HG03442 (cell line): ENCODE data around the gene HSPBP1.

Experiments used
- ATAC-seq: cut with Tn5 transposase; IDR thresholded peaks from one replicate; pipeline ENCODE4 v1.9.1; 2021; ENCODE audit warnings: mild to moderate bottlenecking, moderate library complexity; ENCODE audit not compliant: unreplicated experiment

The HSPBP1 gene

DNA sequence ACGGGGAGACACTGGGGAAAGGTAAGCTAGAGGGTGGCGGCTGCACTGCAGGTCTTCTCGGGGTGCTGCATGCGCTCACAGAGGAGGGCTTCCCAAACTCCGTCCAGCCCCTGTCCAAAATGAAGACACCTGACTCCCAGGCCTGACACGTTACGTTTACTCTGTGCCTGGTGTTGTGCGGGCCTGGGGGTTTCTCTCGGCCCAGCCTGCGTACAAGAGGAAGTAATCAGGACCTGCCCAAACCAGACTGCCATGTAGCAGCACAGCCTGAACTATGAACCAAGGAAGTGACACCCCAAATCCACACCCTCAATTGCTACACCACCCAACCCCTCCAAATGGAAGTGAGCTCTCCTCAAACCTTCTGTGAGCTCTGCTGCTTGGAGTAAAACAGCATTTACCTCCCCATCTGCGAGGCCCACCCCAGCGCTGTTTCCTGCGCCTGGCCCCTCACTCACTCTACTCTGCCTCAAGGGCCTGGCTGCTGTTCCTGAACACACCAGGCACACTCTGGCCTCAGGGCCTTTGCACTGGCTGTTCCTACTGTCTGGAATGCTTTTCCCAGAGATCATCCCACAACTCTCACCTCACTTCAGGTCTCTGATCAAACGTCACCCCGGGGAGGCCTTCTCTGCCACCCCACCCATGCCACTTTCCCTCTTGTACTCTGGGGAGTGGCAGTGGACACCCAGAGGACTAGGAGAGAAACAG, 3.0 kb downstream of the HSPBP1 start:
- ATAC-seq, result no peak

DNA sequence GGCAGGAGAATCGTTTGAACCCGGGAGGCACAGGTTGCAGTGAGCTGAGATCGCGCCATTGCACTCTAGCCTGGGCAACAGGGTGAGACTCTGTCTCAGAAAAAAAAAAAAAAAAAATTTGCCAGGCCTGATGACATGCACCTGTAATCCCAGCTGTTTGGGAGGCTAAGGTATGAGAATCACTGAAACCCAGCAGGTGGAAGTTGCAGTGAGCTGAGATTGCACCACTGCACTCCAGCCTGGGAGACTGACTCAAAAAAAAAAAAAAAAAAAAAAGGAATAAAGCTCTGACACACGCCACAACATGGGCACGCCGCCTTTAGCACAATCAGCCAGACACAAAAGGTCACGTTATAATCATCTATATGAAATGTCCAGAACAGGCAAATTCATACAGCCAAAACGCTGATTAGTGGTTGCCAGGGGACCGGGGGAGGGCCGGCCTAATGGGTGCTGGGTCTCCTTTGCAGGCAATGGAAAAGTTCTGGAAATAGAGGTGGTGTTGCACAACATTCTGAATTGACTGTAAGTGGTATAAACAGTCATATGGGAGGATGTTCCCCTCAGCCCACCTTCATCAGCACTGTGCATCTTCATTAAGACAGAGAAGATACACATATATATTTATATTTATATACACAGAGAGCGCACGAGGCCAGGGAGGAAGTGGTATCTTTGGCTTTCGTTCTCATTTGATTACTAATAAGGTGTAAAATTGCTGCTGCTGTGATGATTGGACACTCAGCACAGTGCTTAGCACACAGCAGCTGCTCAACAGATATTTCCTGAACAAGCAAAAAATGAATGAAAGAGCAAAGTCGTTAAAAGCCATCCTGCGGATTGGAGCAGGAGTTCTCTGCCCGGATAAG, 3.8 kb downstream of the HSPBP1 start:
- ATAC-seq, result no peak

DNA sequence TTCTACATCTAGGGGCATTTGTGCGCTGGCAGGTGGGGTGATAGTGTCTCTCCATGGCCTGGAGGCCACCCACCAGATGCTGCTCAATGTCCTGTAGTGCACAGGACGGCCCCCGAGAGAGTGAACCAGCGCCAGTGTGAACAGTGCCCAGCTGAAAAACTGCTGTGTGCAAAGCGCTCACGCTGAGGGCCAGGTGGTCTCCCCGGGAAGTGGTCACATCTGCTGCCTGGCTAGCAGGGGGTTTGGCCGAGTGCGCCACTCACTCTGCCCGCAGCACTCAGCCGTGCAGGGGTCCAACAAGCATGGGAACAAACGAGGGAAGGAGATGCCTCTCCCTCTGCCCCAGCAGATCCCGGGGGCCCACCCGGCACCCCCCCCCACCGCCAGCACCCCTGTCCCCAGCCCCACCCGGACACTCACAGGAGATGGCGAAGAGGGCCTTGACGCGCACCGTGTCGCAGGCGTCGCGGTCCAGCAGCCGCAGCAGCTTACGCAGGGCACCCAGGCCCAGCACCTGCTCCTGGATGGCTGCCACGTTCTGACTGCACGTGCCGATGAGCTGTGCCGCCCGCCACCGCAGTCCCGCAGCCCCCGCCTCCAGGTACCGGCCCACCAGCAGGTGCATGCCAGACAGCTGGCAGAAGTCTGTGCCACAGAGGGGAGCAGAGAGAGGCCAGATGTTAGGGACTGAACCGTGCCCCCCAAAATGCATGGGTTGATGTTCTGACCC, 5.8 kb downstream of the HSPBP1 start:
- ATAC-seq, result no peak

DNA sequence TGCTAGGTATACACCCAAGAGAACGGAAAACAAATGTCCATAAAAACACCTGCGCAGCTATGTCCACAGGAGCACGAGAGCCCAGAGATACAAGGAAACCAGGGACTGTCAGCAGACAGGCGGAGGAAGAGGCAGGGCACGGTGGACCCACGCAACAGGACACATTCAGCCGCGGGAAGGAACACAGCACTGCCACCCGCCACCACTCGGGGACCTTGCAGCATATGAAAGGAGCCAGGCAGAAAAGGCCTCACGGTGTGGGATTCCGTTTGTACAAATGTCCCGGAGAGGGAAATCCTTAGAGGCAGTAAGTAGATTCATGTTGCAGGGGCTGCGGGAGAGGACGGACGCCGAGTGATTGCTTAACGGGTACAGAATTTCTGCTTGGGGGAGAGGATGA, 7.8 kb downstream of the HSPBP1 start:
- no peak for ATAC-seq

DNA sequence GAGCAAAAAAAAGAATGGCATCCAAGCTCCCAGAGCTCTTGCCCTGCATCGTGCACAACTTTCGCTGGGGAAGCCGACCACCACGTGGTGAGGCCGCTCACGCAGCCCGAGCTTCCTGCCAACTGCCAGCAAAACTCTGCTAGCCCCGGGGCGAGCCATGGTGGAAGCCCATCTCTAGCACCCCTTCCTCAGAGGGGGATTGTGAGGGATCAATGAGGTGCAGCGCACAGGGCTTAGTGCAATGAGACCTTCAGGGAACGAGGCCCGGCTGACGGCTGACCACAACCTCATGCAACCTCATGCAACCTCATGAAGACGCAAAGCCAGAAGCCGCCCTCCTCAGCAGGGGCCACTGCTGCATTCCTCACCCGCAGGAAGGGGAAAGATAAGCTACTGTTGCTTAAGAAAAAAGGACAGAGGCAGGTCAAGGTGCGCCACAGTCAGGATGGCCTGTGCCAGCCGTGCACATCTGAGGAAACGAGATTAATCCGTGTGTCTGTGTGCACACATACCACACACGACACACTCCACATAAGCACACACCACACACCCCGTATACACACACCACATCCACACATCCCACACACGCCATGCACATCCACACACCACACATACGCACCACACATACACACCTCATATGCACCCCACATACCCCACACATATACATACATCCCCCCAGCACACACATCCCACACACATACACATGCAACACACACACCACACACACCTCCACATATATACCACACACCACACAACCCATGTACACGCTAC, 9.6 kb downstream of the HSPBP1 start:
- no peak for ATAC-seq

DNA sequence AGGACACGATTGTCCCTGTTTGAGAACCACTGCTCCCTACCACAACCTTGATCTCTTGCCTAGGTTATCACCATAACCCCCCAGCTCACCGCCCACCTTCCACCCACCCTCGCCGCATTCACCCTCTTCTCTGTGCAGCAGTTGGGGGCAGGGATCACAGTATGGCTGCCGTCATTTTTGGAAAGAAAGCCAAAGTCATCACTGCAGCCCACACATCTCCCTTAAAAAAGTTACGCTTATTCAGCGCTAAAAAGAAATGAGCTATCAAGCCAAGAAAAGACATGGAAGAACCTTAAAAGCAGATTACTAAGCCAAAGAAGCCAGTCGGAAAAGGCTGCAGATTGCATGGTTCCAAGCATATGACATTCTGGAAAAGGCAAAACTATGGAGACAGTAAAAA, 10.6 kb downstream of the HSPBP1 start:
- ATAC-seq, result no peak

DNA sequence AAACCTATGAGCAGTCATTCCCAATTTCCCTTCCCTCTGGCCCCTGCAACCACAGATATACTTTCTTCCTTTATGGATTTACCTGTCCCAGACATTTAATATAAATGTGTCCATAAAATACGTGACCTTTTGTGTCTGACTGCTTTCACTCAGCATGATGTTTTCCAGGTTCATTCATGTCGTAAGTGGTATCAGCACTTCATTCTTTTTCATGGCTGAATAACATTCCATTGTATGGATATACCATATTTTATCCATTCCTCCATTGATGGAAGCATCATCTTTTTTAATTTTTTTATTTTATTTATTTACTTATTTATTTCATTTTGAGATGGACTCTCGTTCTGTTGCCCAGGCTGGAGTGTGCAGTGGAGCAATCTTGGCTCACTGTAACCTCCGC, 13.1 kb downstream of the HSPBP1 start:
- no peak for ATAC-seq

DNA sequence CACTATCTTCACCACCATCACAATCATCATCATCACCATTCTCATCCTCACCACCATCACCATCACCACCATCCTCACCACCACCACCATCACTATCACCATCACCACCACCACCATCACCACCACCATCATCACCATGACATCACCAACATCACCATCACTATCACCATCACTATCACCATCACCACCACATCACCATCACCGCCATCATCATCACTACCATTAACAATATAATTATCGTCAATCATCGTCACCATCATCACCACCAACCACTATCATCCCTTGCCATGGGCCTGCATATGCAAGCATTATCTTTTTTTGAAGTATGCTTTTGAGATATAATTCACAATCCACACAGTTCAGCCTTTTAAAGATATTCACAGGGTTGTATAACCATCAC, 13.5 kb downstream of the HSPBP1 start:
- no peak for ATAC-seq

DNA sequence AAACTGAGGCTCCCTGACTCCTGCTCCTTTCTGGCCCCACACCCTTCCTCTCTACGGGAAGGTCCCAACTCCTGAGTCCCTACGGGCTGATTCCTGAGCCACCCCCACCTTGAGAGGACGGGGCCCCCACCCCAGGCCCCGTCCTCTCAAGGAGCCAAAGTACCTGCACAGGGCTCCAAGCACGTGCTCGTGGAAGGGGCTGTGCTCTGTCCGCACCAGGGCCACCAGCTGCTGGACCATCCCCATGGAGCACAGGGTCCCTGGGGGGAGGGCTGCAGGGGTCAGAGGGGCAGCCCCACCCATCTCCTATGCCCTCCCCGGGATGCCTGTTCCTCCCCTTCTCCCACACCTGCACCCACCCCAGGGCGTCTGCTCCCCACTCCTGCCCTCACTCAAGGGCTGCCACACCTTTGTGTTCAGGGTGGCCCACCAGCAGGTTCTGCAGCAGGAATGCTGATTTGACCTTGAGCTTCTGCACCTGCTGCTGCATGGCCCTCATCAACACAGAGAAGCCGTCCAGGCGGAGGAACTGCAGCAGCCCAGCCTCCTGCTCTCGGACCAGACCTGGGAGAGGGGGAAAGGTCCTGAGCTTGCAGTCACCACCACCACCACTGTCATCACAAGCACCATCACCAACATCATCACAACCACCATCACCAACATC, 14.1 kb downstream of the HSPBP1 start:
- ATAC-seq, result no peak

DNA sequence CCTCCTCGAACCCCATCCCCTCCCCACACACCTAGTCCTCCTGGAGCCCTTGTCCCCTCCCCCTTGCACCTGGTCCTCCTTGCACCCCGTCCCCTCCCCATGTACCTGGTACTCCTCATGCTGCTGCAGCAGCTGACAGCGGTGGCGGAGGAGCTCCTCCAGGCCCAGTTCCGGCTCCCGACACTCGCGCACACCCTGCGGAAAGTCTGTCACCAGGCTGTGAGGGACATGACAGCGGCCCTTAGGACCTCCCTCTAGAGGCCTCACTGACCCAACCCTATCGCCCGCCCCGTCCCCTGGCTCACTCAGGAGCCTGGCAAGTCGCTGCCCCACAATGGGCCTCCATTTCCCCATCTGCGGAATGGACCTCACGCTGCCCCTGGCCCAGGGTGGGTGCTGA, 14.7 kb downstream of the HSPBP1 start:
- no peak for ATAC-seq

DNA sequence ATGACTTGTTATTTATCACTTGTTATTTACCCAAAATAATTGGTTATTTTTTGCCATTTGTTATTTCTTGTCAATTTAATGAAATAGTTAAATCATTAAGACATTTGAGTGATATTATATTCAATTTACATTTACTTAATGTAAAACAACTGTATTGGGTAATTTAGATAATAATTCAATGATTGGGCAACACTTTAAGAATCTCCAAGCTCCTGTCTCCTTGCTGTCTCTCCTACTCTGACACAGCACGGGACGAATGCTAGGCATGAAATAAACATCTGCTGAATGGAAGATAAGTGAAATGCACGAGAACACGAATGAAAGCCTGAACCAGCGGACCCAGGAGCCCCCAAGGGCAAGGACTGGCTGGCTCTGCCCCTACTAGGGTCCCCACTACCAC, 15.4 kb downstream of the HSPBP1 start:
- ATAC-seq, result no peak

DNA sequence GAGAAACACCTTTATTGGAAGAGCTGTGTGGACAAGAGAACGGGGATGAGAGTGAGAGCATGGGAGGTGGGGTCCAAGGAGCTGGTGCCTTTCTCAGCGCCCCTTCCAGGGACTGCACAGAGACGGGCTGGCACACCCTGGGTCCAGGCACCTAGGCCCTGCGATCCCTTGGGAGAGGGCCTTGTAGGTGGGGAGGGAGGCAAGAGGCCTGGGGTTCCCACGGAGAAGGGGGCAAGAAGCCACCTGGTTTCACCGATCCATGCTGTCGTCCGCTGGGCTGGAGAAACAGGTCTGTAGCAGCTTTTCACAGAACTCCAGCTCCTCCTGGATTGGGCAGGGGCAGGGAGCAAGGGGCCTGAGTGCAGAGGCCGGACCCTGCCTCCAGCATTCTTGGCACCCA, 17.6 kb downstream of the HSPBP1 start:
- no peak for ATAC-seq

DNA sequence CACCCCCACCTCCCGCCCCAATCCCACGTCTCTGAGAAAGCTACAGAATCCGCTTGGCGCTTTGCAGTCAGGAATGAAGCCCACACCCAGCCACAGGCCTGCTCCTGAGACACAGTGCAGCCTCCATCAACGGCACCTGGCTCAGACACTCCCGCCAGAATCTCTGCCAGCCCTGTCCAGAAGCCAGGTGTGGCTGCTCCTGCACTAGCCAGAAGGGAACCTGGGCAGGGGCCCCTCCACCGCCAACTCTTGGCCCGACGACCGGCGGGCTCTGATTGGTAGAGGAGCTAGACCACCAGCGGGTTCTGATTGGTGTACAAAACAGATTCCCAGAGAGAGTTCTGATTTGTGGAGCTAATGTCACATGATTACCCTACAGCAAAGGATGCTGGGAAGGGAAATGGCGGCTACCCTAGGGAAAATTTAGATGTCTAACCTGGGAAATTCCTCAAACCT, 18.2 kb downstream of the HSPBP1 start:
- ATAC-seq, result no peak

DNA sequence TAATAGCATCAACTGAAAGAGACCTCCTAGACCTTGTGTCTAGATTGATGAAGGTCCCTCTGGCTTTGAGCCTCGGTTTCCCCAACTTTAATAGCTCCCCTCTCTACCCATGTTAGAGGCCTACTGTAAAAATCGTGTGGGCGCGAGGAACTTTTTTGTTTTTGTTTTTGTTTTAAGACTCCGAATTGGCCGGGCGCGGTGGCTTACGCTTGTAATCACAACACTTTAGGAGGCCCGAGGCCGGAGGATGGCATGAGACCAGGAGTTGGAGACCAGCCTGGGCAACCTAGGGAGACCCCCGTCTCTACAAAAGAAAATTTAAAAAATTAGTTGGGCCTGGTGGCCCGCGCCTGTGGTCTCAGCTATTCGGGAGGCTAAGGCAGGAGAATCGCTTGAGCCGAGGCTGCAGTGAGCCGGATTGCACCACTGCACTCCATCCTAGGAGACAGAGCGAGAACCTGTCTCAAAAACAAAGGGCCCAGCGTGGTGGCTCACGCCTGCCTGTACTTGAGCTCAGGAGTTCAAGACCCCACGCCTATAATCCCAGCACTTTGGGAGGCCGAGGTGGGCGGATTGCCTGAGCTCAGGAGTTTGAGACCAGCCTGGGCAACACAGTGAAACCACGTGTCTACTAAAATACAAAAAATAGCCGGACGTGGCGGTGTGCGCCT, 20.2 kb downstream of the HSPBP1 start:
- ATAC-seq, result no peak

DNA sequence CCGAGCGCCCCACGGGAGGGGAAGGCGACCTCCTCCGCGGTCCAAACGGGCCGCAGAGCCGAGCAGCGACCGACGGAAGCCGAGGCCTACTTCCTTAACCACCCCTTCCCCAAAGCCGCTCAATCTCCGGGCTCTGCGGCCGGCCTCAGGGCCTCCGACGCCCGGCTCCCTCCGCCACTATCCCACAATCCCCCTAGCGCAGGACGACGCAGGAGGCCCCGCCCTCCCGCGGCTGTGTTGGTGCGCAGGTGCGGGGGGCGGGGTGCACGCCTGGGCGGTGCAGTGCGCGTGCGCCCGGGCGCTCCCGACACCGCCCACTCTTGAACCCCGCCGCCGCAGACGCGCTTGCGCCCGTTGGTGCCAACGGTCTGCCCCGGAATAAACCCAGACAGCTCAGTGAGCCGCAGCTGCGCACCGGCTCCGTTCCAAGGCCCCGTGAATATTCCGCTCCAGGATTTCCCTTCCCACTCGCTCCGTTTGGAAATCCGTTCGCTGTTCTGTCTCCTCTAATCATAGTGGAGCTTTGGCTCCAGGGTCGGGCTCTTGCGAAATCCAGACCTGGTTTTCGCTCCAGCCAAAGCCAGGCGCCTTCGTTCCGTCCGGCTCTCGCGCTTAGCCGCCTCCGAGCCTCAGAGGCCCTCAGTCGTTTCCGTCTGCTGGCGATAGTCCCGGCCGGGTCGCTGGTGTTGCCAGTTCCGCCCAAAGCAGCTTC, 20.9 kb downstream of the HSPBP1 start, which contains the start of gene PPP6R1:
Gene PPP6R1 (minus strand): TSS at position 190 of the 712 bp plus-strand sequence. CDS start 11,914 bp downstream, outside the sequence.
- peak; percentile 71 for ATAC-seq

DNA sequence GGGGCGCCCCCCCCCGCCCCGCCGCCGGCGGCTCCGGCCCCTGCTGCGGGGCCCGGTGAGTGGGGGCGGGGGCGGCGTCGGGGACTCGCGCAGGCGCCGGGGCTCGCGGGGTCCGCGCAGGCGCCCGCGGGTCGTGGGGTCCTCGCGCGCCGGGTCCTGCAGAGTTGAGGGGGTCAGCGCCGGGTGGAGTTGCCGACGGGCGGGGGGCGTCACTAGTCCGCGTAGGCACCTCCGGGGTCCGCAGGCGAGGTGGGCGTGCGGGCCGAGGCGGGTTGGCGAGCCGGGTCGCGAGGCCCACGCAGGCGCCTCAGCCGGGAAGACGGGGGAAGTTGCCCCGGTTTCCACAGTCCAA, 21.5 kb downstream of the HSPBP1 start:
- peak; percentile 7 for ATAC-seq

DNA sequence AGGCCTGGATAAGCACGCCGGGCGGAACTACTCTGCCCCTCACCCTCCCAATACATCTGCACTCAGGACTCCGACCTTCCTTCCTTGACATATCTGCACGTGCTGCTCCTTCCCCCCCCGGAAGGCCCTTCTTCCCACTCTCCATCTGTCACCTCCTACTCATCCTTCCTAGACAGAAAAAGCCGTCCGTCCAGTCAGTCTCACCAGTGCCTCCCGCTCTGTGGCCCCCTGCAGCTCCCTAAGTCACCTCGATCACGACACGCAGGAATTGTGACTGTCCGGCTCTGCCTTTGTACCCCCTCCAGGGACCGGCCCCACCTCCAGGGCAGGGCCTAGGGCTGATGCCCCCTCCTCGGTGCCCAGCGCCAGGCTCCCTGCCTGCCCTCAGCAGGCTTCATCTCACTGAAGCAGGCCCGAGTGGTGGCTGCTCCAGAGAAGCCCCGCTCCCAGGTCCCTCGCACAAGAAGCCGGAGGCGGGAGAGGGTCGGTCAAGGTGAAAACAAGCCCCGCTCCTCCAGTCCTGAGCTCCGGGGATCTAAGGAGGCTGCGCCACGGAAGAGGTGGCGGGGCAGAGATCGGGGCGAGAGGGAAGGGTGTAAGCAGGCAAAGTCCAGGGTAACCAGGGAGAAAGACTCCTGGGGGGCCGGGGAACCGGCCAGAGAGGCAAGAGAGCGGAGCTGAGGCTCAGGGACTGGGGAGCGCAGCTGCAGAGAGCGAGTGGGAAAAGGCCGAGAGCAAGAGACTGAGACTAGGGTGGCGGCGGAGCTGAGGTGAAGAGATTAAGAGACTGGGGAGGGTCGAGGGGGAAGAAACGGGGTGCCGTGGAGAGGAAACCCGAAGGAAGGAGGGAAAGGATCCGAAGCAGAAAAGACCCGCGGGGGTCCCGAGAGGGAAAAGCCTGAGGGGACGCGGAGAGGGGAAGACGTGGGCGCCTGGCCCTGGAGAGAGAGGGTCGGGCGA, 22.2 kb downstream of the HSPBP1 start:
- no peak for ATAC-seq
